ENCODE measurements around the gene REV1. TPM values are rescaled to one million over a fixed set of nuclear protein-coding genes. Genes with fewer than 3 reads are reported as not detected.

Gene REV1
- total and polyA plus RNA-seq, 2 of the 4 experiments (the other 2 are of a cell fraction): 13.4 to 30.1 TPM

- no peak for ATAC-seq (ENCODE audit: low read depth)
Observed at GRCh38 chr2:99421469-99421868, 68.3 kb downstream of the REV1 start.

More at GRCh38 chr2:99421469-99421868, 68.3 kb downstream of the REV1 start:
- H3K4ac ChIP-seq (ENCODE audit: low read depth, low read length): no peak overlapping the region
- no peak overlapping the region for H3K9ac ChIP-seq (ENCODE audit: low read depth, low read length)
- H3K27ac ChIP-seq (ENCODE audit: insufficient read depth, low read length): no peak overlapping the region
- peak overlapping the region; percentile 71 for H3K14ac ChIP-seq (replicated peaks; ENCODE audit: low read depth, low read length)
- H4K20me1 ChIP-seq (ENCODE audit: insufficient read depth, low read length): peaks cover 16% of the 10 kb centered on the region; the same call in 1 of the 2 replicates
- H2BK20ac ChIP-seq (ENCODE audit: low read depth, low read length): no peak overlapping the region
- H3K9me3 ChIP-seq (ENCODE audit: control insufficient read depth, insufficient read depth, low read length): no peaks in the 10 kb centered on the region
- no peak overlapping the region for H2BK5ac ChIP-seq (ENCODE audit: low read depth, low read length, poor library complexity, severe bottlenecking)
- H3K9me1 ChIP-seq (ENCODE audit: insufficient read depth, low read length): peaks cover 17% of the 10 kb centered on the region
- no peak overlapping the region for H3K18ac ChIP-seq (ENCODE audit: low read depth, low read length)
- no peak overlapping the region for H2AFZ ChIP-seq (replicated peaks; ENCODE audit: low read length, poor library complexity)
- peaks cover 13% of the 10 kb centered on the region for H3K4me1 ChIP-seq (ENCODE audit: control insufficient read depth, insufficient read depth, low read length)
- peaks cover 26% of the 10 kb centered on the region for H3K36me3 ChIP-seq (ENCODE audit: control insufficient read depth, insufficient read depth, low read length)
- no peak overlapping the region for H3K4me2 ChIP-seq (ENCODE audit: low read depth, low read length)
- no peak overlapping the region for H4K5ac ChIP-seq (ENCODE audit: low read depth, low read length)
- WGBS, 2 experiments (ENCODE audit: extremely low coverage in 2 of 2, insufficient read length in 1 of 2): 0% methylated on average over 1 of the region's 5 CpGs; no CpG with 5 or more reads in 1 of the 2 experiments
- ChIA-PET POLR2A (ENCODE audit: unreplicated experiment) (no interaction called here), CTCF (no interaction called here)
- H3K23ac ChIP-seq (ENCODE audit: low read depth, low read length): no peak overlapping the region
- intact Hi-C loops (cut with micrococcal nuclease) (no loop called here), dilution Hi-C loops (cut with HindIII; ENCODE audit: low sequenced_read_pairs, unreplicated experiment) (no loop called here), in situ Hi-C loops (cut with MboI; ENCODE audit: low sequenced_read_pairs) (no loop called here)
- peak; percentile 62 for DNase-seq
- peaks cover 5 to 24% of the 10 kb centered on the region in 2 experiments; a peak in 3 of 4 replicates for H3K79me1 ChIP-seq (ENCODE audit: low read depth in 1 of 2, low read length in 2 of 2)
- no peak overlapping the region for H4K8ac ChIP-seq (ENCODE audit: low read depth in 2 of 2, low read length in 2 of 2)
- H3K4me3 ChIP-seq (ENCODE audit: insufficient read depth, low read depth, low read length): no peak overlapping the region
- TF ChIP-seq CTCF (conservative IDR thresholded peaks at IDR 0.05; ENCODE audit: low read depth, low read length) (no peak), CEBPB (IDR thresholded peaks at IDR 0.05; ENCODE audit: low read depth, low read length) (peak; percentile 74)
- no peak overlapping the region for H4K91ac ChIP-seq (ENCODE audit: insufficient read depth, low read depth, low read length)
- H2AK9ac ChIP-seq (replicated peaks; ENCODE audit: low read depth, low read length, poor library complexity): no peak overlapping the region
- BruUV-seq (replicated peaks): no TSS peak
- no peak overlapping the region for H2AK5ac ChIP-seq (ENCODE audit: low read depth, low read length)
- H2BK120ac ChIP-seq (ENCODE audit: low read depth, low read length): no peak overlapping the region
- H3K27me3 ChIP-seq (ENCODE audit: control insufficient read depth, insufficient read depth, low read length): no peaks in the 10 kb centered on the region
- H2BK15ac ChIP-seq (ENCODE audit: low read depth, low read length): no peak overlapping the region
- H3K56ac ChIP-seq (ENCODE audit: extremely low read depth, insufficient read depth, low read length): no peak overlapping the region
